Activated T-cell treated with anti-CD3 and anti-CD28 coated beads for 24 hours (primary cell): ENCODE results near the gene MED14.

Experiments used
- DNase-seq: peaks from one replicate; pipeline ENCODE4 v3.0.0-alpha.2; 2020; ENCODE audit warnings: low read depth

Gene MED14

DNA sequence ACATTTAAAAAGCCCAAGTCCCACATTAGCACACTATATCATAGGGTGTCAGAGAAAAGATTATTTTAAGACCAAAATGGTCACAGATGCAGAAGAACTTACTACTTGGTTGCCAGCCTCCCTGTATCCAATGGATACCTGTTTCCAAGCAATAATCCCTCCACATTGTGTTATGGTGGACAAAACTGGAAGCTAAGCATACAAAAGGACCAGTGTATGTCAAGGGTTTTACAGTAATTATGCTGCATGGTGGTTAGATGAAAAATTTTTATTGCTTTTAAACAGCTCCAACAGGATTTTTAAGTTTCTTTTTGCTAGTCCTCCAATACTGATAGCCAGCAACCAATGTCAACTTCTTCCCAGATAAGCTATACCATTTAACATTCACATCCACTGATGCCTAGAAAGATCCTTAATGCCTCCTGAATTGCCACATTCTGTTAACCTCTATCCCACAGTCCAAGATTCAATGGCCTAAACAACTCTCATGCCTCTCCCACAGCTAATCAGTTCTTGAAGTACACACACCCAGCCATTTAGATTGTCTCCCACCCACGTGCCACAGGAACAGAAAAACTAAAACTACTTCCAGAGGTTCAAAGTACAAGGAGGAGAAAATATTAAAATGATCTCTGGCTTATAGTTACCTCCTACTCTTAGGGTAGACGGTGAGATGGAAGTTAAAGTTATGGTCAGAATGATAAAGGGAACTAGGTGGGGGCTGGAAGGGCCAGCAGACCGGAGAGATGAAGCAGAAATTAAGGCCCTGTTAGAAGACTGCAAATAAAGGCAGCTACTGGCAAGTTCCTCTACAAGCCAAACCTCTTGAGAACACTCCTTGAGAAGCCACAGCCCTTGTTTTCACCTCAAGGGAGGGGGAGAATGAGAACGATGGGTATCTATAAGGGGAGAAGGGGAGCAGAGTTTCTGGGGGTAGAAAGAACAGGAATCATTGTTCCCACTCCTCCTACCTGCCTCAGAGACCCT is 5.5 kb downstream of the MED14 start:
- DNase-seq = no peak

DNA sequence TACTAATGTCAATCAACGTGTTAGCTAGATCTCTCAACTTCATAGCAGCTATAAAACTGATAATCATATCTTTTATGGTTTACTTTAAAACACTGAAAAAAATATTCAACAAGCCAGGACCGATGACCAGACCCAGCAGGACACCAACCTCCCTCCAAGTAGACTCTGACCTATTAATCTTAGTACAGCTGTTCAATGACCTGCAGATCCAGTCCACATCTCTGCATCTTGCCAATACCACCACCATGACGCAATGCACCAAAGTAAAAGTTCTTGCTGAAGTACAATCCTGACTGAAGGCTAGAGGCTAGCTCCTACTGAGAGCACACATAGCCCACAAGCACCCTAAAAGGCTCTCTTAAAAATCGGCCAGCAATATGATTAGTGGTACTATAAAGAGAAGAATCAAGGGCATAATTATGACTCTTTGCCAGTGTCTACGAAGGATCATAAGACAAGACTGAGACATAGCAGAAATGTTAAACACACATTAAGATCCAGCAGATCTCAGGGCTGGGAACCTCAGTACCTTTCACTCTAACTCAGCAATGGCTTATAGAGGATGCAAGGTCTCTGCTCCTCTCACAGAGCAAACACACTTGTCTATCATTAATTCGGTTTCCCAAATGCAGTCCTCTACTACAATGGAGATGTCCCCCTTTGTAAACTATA is 7.6 kb downstream of the MED14 start:
- DNase-seq = no peak

DNA sequence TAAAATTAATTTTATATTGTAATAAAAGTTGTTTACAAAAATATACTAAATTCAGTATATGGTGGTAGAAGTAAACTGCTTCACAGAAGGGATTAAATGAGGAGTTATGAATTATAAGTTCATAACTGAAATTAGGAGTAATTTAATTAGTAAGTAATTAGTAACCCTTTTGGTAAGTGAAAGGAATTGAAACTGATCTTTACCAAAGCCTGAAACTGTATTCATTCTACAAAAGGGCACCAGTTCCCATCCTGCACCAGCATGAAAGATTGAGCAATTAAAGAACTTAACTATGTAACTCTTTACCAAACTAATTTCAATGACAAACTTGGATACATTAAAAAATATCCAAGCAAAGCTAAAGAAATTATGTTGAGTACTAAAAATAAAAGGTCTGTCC is 8.2 kb downstream of the MED14 start:
- DNase-seq = no peak

DNA sequence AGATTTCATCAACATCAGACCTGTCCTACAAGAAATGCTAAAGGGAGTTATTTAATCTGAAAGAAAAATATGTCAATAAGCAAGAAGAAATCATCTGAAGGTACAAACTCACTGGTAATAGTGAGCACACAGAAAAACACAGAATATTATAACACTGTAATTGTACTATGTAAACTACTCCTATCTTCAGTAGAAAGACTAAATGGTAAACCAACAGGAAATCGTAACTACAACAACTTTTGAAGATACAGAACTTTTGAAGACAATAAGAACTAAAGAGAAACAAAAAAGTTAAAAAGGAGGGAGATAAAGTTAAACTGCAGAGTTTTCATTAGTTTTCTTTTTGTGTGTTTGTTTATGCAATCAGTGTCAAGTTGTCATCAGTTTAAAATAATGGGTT is 12.4 kb downstream of the MED14 start:
- no peak for DNase-seq

DNA sequence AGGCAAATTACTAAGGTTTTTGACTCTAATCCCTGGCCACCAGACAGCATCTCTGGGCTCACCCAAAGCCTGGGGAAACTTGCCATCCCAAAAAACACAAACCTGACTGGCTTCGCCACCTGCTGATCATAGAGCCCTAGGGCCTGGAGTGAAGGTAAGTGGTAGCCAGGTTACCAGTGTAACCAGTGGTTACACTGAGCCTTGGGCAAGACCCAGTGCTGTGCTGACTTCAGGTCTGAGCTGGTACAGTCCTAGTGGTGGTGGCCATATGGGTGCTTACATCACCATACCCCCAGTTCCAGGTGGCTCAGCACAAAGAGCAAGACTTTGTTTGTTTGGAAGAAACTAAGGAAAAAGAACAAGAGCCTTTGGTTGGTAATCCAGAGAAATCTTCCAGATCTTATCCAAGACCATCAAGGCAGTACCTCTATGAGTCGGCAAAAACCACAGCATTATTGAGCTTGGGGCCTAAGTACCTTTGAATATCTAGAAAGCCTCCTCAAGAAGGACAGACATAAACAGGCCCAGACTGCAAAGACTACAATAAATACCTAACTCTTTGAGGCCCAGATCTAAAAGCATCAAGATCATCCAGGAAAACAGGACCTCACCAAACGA is 13.7 kb downstream of the MED14 start:
- DNase-seq = no peak

DNA sequence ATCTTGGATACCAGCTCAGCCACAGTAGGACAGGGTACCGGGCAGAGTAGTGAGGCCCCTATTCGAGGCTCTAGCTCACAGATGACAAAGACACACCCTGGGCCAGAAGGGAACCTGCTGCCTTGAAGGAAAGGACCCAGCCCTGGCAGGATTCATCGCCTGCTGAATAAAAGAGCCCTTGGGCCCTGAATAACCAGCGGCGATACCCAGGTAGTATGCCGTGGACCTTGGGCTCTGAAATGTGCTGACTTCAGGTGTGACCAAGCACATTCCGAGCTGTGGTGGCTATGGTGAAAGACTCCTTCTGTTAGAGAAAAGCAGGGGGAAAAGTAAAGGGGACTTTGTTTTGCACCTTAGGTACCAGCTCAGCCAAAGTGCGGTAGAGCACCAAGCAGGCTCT is 14.6 kb downstream of the MED14 start:
- no peak for DNase-seq

DNA sequence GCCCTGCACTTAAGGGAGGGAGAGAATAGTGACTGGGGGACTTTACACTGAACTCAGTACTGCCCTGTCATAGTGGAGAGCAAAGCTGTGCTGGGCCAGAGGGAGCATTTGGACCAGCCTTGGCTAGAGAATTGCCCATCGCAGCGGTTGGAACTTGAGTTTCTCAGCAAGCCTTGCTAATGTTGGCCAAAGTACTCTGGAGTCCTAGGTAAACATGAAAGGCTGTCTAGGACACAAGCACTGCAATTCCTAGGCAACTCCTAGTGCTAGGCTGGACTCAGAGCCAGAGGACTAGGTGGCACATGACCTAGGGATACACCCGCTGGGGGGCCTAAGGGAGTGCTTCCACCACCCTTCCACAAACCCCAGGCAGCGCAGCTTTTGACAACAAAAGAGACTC is 15.0 kb downstream of the MED14 start:
- DNase-seq = no peak

DNA sequence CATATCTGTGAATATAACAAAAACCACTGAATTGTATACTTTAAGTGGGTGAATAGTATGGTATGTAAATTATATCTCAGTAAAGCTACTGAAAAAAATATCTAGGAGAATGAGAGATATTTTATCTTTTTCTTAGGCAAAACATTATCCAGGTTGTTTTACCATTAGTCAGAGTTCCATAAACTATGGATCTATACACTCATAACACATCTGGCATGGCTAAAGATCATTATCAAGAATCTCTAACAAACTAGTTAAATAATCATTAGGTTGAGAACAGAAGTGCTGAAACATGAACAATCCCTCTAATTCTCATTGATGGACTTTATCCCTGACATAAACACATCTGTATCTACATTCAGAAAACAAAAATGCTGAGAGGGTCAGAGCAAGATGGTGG is 15.6 kb downstream of the MED14 start:
- no peak for DNase-seq

DNA sequence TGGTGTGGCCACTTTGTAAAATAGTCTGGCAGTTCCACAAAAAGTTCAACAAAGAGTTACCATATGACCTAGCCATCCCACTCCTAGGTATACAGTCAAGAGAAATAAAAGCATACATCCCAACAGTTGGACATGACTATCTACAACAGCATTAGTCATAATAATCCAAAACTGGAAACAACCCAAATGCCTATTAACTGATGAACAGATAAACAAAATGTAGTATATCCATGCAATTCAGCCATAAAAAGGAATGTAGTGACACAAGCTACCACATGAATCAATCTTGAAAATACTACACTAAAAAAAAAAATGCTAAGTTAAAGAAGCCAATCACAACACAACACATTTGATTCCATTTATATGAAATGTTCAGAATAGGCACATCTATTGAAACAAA is 16.1 kb downstream of the MED14 start:
- DNase-seq = no peak

DNA sequence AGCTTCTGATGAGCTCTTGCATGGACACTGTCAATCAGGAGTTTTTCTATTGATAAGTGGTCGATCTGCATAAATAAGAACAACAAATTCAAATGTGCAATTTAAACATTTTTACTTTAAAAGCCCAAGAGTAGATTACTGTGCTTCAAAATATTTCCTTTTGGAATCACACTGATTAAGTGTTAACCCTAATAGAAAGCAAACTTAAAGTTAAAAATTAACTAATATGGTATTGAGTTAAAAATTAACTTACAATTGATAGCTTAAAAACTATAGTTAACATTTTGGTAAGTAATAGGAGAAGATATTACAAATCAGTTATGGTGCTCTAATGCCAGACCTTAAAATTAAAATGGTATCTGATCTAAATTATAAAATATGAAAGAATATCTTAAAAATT is 25.9 kb downstream of the MED14 start:
- DNase-seq = no peak

DNA sequence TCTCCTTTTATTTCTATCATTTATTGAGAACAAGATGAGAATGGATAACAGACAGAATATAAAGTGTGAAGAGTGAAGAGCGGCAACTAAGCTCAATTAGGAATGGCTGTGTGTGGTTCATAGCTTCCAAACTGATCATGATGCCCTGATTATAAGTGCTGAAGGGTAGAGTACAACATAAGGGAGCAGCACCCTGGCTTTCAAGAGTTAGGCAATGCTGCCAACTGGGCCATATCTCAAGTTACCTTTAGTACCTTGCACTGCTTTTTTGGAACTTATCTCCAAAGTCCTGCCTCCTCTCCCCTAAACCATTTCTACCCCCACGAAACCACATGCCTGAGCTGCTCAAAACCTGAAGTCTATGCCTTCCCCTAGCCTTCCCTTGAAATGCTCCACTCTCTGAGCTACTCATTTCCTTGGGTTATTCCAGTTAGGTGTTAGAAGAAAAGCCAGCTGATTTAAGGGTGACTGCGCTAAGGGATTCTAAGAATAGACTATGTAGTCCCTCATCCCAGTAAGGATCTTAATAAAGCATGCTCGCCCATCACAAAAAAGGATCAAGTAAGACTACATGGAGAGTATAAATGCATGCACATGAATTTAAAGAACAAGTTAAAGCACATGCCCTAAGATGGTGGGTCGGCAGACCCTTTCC is 29.6 kb downstream of the MED14 start:
- DNase-seq = no peak

DNA sequence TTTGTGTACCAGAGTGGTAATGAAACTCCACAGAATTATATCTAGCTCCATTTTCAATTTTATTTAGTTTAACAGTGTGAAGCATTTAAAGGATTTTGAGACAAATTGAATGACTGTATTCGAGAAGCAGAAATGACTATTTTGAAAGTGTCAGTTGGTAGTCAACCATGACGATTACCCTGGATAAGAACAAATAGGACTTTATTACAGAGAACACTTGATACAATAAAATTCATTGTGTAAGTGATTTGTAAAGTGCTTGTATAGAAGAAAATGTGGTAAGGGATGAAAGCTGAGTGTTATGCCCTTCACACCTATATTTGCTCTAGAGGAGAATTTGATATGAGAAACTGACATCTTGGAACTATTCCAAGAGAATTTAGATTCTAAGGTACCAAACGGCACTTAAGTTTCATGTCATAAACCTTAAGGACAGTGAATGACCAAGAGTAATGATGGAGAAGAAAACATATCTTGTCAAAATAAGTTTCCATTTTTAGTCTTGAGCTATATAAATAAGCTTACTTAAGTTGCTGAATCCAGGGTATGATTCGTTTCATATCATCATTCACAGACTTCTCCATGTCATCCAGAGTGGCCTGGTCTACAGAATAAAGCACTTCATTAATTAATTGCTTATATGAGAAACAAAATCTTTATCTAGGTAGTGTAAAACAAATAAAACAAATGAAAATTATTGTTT is 34.6 kb downstream of the MED14 start:
- no peak for DNase-seq

DNA sequence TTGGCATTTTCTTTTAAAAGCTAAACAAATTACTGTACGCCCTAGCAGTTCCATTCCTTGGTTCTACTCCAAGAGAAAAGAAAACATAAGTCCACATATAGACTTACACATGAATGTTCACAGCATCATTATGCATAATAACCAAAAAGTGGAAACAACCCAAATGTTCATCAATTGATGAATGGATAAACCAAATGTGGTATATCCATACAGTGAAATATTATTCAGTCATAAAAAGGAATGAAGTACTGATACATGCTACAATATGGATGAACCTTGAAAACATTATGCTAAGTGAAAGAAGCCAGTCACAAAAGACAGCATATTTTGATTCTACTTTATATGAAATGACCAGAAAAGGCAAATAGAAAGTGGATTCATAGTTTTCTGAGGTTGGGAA is 36.5 kb downstream of the MED14 start:
- no peak for DNase-seq

DNA sequence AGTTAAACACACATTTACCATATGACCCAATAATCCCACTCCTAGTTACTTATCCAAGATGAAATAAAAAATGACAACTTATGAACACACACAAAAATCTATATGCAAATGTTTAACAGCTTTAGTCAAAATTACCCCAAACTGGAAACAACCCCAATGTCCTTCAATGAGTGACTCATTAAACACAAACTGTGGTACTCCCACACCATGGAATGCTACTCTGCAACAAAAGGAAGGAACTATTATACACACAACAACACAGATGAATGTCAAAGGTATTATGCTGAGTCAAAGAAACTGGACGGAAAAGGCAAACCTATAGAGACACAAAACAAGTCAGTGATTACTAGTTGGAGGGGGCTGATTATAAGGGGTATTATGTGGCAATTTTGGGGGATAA is 40.5 kb downstream of the MED14 start:
- DNase-seq = no peak

DNA sequence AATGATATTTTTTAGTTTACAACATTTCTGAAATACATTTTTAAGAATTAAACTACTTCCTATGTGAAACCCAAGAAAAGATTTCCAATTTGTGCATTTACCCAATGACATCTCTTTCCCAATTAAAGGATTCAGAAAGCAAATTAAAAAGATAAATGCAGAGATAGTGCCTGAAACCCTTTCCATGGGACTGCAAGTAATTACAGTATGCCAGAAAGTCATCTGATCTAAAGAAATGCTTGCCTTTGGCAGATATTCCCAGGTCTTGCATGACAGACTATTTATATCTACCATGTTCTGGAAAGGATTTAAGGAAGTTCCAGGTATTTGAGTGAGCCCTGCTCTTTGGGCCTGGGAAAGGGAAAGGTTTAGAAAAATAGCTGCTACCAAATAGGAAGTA is 46.4 kb downstream of the MED14 start:
- DNase-seq = no peak

DNA sequence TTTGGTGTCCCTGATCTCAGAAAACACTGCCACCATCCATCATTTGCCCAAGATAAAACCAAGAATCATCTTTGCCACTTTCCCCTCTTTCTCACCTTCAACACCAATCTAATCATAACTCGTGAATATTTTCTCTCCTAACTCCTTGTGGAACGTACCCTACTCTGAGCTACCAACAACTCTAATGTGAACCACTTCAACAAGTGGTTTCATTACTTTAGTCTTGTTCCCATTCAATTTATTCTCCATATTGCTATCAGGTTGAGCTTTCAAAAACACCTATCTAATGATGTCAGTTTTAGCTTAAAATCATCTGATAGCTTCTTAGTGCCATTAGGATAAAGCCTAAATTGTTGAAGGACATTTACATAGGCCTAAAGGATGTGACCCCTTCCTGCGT is 48.2 kb downstream of the MED14 start:
- no peak for DNase-seq

DNA sequence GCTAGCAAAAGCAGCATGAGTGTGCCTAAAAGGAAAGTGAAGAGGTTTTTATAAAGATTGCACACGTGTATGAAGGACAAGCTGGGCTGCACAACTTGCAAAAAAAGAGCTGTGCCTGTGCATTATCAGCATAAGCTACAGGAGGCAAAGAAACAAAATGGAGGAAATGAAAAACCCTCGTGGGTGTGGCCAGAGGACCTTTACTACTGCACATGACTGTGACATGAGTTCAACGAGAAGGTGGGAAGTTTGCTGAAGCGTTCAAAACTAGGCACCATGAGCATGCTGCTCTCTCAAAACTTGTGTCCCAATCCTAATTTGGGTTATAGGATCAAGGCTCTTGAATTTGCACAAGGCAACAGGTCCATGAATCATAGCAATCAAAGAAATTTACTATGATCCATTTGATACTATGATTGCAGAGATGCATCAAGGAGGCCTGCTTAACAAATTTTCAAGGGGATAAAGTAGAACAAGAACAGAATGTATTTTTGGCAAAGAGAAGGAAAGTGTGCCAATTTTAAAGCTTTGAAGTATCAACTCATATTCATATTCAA is 49.9 kb downstream of the MED14 start:
- no peak for DNase-seq

DNA sequence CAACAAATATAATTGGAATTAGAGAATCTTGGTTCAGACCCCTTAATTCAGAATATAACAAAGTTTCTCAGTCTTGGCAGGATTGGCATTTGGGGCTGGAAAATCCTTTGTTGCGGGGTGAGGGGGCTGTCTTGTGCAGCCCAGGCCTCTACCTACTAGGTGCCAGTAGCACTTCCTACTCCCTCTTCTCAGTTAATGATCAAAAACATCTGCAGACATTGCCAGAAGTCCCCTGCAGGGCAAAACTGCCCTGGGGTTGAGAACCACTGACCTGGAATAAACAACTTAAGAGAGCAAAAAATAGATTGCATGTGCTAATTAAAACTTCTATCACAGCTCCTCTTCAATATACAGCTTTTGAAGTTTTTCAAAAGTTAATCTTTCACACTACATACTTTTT is 51.2 kb downstream of the MED14 start:
- no peak for DNase-seq

DNA sequence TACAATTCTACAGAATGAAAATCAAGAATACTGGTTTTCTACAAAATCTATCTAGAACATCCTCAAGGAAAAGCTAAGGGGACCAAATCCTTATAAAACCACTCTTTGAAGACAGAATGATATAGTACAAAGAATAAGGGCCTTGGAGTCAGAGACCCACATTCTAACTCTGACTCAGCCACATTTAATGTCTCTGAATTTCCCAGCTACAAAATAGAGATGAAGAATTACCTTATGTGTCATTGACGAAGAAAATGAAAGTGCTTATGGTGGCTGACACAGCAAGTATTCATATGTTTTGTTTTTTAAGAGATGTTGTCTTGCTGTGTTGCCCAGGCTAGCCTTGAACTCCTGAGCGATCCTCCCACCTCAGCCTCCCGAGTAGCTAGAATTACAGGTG is 52.1 kb downstream of the MED14 start:
- DNase-seq = no peak

DNA sequence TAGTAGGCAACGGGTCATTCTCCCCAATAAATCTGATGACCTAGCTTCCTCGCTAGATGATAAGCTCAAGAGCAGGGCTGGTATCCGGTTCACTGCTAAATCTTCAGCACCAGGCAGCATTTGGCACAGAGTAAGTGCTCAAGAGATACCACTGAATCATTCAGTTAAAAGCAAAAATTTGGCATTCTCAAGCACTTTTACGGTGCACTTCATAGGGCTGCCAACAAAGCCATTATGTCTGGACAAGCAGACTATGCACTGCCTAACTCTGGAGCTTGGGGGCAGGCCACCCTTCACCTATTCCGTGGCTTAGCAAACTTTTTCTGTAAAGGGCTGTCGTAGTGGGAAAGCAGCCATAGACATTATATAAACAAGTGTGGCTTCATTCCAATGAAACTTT is 64.2 kb downstream of the MED14 start:
- DNase-seq = no peak

DNA sequence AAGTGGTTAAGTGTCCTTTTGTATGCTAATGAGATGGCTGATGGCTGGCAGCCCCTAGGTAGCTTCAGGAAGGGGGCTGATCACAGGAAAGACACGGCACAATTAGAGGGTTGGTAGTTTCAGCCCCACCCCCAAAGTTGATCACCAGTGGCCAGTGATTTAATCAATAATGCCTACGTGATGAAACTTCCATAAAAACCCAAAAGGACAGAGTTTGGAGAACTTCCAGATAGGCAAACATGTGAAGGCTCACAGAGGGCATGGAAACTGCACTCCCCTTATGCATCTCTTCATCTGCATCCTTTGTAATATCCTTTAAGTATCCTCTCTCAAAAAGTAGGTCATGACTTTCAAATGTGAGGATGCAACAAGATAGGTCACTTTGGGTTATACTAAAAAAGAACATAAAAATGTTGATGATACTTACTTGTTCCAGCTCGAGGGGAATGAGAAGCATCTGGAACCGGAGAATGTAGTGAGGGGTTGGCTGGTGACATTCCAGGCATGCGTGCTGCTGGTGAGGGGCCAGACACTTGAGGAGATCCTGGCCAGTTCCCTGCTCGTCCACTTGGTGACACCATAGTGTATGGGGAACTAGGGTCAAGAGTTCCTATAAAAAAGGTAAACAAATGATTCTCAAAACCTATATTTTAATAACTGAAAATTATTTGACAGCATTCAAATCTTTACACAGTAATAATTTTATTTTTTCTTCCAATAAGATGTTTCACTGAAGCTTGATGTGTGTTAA is 71.3 kb downstream of the MED14 start:
- DNase-seq = no peak
